Stimulated activated effector memory CD8-positive, alpha-beta T cell treated with anti-CD3 and anti-CD28 coated beads, Interleukin-12 subunit alpha, Interleukin-12 subunit beta, amount 100 ng/mL, for 72 hours (primary cell): ENCODE results near the gene EML5.

Source experiments
- ATAC-seq: fragments of 150-1000 bp; cut with Tn5 transposase; 2 replicates; pipeline ENCODE4 v1.10.0; 2021
- DNase-seq, 2 donors: peaks; one replicate each; pipeline ENCODE4 v3.0.0; 2021 to 2022; ENCODE audit warnings: low spot score in 2 of 2
- H3K27ac Mint-ChIP-seq: one replicate; pipeline ENCODE4 v1.8.0; 2022; ENCODE audit warnings: mild to moderate bottlenecking, mixed read lengths
- H3K36me3 Mint-ChIP-seq: one replicate; pipeline ENCODE4 v1.8.0; 2022; ENCODE audit warnings: mild to moderate bottlenecking, mixed read lengths
- H3K4me1 Mint-ChIP-seq: one replicate; pipeline ENCODE4 v1.8.0; 2022; ENCODE audit warnings: mixed read lengths
- H3K4me3 Mint-ChIP-seq: one replicate; pipeline ENCODE4 v1.8.0; 2022; ENCODE audit warnings: mild to moderate bottlenecking, mixed read lengths
- H3K9me3 Mint-ChIP-seq: one replicate; pipeline ENCODE4 v1.8.0; 2022; ENCODE audit warnings: mixed read lengths

The EML5 gene

GRCh38 chr14:88706425-88706824, 86.3 kb downstream of the EML5 start:
- Mint-ChIP-seq H3K27ac (no peak overlapping the region), H3K4me3 (no peak overlapping the region), H3K9me3 (no peaks in the 10 kb centered on the region), H3K36me3 (peaks cover 16% of the 10 kb centered on the region), H3K4me1 (no peaks in the 10 kb centered on the region)
- DNase-seq (no peak), ATAC-seq (no peak)

GRCh38 chr14:88698651-88699050, 94.1 kb downstream of the EML5 start:
- H3K27ac Mint-ChIP-seq, result no peak overlapping the region
- ATAC-seq, result no peak
- H3K9me3 Mint-ChIP-seq, result no peaks in the 10 kb centered on the region
- no peak overlapping the region for H3K4me3 Mint-ChIP-seq
- no peak for DNase-seq
- no peaks in the 10 kb centered on the region for H3K4me1 Mint-ChIP-seq
- peaks cover 6% of the 10 kb centered on the region for H3K36me3 Mint-ChIP-seq

GRCh38 chr14:88695870-88696269, 96.9 kb downstream of the EML5 start:
- DNase-seq, result no peak
- no peak overlapping the region for H3K27ac Mint-ChIP-seq
- no peaks in the 10 kb centered on the region for H3K4me1 Mint-ChIP-seq
- ATAC-seq, result no peak
- no peaks in the 10 kb centered on the region for H3K9me3 Mint-ChIP-seq
- no peak overlapping the region for H3K4me3 Mint-ChIP-seq
- peaks cover 6% of the 10 kb centered on the region for H3K36me3 Mint-ChIP-seq

DNA sequence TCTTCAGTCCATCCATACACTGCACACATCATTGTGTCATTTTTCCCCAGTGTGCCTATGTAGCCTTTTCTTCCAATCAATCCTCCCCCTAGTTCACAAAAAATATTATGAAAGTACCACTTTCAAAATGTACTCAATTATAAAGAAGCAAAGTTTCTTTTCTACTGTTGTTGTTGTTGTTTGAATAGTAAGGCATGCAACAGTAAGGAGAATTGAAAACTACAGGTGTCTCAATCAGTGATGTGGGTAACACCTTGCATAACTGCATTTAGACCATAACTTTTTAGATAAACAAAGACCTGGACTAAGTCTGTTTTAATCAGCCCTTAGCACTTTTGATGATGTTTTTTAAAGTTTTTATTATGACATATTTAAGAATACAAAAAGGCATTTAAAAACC, 104.4 kb downstream of the EML5 start:
- ATAC-seq (no peak), DNase-seq (no peak)
- Mint-ChIP-seq H3K4me1 (no peaks in the 10 kb centered on the region), H3K9me3 (no peaks in the 10 kb centered on the region), H3K4me3 (no peak overlapping the region), H3K27ac (no peak overlapping the region), H3K36me3 (peaks cover 30% of the 10 kb centered on the region)

GRCh38 chr14:88683119-88683518, 109.6 kb downstream of the EML5 start:
- no peak for ATAC-seq
- no peak overlapping the region for H3K4me3 Mint-ChIP-seq
- DNase-seq, result no peak
- peak overlapping the region; percentile 58 for H3K27ac Mint-ChIP-seq
- H3K36me3 Mint-ChIP-seq, result peaks cover 41% of the 10 kb centered on the region
- H3K4me1 Mint-ChIP-seq, result no peaks in the 10 kb centered on the region
- no peaks in the 10 kb centered on the region for H3K9me3 Mint-ChIP-seq

GRCh38 chr14:88682495-88683114, 110.1 kb downstream of the EML5 start:
- H3K27ac Mint-ChIP-seq, result peak overlapping the region; percentile 58
- H3K36me3 Mint-ChIP-seq, result peaks cover 36% of the 10 kb centered on the region
- H3K9me3 Mint-ChIP-seq, result no peaks in the 10 kb centered on the region
- ATAC-seq (peak; percentile 86), DNase-seq (no peak)
- H3K4me3 Mint-ChIP-seq, result no peak overlapping the region
- H3K4me1 Mint-ChIP-seq, result no peaks in the 10 kb centered on the region

DNA sequence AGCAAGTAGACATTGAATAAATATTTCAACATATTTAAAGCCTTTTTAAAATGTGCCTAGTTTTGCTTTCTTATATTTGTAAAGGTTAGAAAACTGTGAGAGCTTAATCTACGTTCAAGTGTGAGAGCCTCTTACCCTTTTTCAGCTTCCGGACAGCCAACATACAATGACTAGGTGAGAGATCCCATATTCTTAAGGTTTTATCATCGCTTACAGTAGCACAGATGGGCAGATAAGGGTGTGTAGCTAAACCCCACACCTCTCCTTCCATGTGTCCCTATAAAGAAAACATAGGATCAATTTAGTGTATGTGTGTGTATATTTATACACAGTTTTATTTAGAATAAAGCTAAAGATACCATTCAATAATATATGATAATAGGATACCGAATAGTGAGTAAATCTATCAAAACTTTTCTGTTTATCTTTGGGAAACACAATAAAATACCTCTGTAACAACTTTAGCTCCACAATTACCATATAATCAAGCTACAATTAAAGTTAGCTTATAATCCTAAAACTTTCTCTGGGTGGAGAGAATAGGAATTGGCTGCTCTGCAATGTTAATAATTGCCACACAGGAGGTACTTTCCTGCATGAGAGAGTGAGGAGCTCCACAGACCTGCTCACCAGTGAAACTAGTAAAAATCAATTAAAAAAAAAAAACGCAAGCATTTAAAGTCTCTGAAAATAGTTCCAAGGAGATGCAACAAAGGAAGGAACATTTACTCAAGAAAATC, 110.8 kb downstream of the EML5 start:
- peaks cover 34% of the 10 kb centered on the region for H3K36me3 Mint-ChIP-seq
- no peaks in the 10 kb centered on the region for H3K4me1 Mint-ChIP-seq
- no peak overlapping the region for H3K4me3 Mint-ChIP-seq
- peak; percentile 26 for ATAC-seq
- DNase-seq, result no peak
- H3K9me3 Mint-ChIP-seq, result no peaks in the 10 kb centered on the region
- peak overlapping the region; percentile 58 for H3K27ac Mint-ChIP-seq

DNA sequence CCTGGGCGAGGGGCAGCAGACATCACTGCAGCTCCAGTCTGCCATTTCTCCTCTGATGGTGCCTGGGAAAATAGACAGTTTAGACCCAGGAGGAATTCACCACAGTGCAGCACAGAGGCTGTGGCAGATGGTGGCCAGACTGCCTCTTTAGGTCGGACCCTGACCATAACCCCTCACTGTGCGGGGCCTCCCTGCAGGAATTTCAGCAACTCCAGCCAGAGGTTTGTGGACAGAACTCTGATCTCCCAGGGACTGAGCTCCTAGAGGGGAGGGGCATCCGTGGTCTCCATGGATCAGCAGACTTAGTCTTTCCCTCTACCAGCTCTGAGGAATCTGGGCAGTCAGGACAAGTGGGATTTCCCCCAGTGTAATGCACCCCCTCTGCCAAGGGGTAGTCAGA, 123.4 kb downstream of the EML5 start:
- Mint-ChIP-seq H3K36me3 (peaks cover 7% of the 10 kb centered on the region), H3K9me3 (peaks cover 10% of the 10 kb centered on the region), H3K4me3 (no peak overlapping the region), H3K4me1 (peaks cover 12% of the 10 kb centered on the region), H3K27ac (no peak overlapping the region)
- no peak for ATAC-seq
- DNase-seq, result no peak

DNA sequence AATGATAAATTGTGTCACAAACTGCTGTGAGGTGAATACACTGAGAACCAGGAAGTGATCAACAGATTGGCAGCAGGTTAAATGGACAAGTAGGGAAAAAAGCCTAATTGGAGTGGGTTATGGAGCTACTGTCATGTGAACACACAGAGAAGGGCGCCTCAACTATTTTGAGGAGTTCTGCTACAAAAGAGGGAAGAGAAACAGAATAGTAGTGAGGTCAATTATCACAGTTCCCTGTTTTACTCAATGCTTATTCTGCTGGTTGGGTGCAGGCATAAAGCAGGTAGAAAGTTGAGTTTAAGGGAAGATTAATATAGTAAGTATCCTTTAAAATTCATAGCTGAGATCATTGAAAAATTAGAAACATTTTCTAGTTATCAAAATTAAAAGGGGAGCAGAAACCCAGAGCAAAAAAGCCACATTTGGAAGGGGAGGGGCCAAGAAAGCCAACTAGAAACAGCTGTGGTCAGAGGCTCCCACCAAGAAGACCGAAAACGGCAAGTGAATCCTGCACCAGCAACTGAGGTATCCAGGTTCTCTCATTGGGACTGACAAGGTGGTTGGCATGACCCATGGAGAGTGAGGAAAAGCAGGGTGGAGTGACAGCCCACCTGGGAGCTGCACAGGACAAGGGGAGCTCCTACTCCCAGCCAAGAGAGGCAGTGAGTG, 124.2 kb downstream of the EML5 start:
- DNase-seq, result no peak
- H3K4me3 Mint-ChIP-seq, result no peak overlapping the region
- peak overlapping the region; percentile 18 for H3K27ac Mint-ChIP-seq
- peaks cover 12% of the 10 kb centered on the region for H3K36me3 Mint-ChIP-seq
- H3K4me1 Mint-ChIP-seq, result peaks cover 12% of the 10 kb centered on the region
- no peak for ATAC-seq
- H3K9me3 Mint-ChIP-seq, result peaks cover 10% of the 10 kb centered on the region

- H3K9me3 Mint-ChIP-seq, result peaks cover 10% of the 10 kb centered on the region
- DNase-seq, result peak; percentile 32 to 68
- peaks cover 16% of the 10 kb centered on the region for H3K36me3 Mint-ChIP-seq
- ATAC-seq, result peak; percentile 80
- peaks cover 12% of the 10 kb centered on the region for H3K4me1 Mint-ChIP-seq
- H3K27ac Mint-ChIP-seq, result peak overlapping the region; percentile 18
- no peak overlapping the region for H3K4me3 Mint-ChIP-seq
These were observed 125.0 kb downstream of the EML5 start for GRCh38 chr14:88667555-88668273.

DNA sequence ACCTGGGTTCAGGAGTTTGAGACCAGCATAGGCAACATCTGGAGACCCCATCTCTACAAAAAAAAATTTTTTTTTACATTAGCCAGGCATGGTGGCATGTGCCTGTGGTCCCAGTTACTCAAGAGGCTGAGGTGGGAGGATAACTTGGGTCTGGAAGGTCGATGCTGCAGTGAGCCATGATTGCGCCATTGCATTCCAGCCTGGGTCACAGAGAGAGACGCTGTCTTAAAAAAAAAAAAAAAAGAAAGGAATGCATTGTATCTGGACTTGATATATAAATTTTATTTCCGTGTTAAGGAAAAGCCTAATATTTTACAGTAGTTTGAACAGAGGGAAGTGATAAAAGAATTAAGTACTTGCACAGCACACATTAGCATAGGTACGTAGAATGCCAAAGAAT, 132.7 kb downstream of the EML5 start:
- DNase-seq, result no peak
- H3K4me3 Mint-ChIP-seq, result no peak overlapping the region
- H3K4me1 Mint-ChIP-seq, result no peaks in the 10 kb centered on the region
- ATAC-seq, result no peak
- H3K9me3 Mint-ChIP-seq, result no peaks in the 10 kb centered on the region
- H3K27ac Mint-ChIP-seq, result no peak overlapping the region
- peaks cover 63% of the 10 kb centered on the region for H3K36me3 Mint-ChIP-seq

DNA sequence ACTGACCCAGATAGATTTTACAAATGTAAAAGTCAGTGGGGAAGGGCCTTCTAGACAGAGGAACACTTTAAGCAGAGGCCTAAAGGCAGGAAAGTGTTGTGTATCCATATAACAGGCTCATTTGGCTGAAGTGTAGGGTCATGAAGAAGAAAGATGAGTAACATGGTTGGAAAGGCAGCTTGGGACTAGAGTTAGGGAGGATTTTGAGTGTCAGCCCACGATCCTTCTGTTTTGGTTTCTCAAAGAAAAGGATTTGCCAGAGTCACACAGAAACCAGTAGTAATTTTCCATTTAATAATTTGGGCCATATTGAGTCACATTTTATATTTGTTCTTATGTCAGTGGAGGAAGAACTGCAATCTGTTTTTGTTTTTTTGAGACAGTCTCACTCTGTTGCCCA, 153.5 kb downstream of the EML5 start:
- no peak overlapping the region for H3K4me3 Mint-ChIP-seq
- ATAC-seq (no peak), DNase-seq (no peak)
- H3K4me1 Mint-ChIP-seq, result no peaks in the 10 kb centered on the region
- H3K36me3 Mint-ChIP-seq, result peaks cover 12% of the 10 kb centered on the region
- H3K9me3 Mint-ChIP-seq, result peaks cover 10% of the 10 kb centered on the region
- H3K27ac Mint-ChIP-seq, result no peak overlapping the region

GRCh38 chr14:88632512-88632911, 160.2 kb downstream of the EML5 start:
- ATAC-seq (no peak), DNase-seq (no peak)
- peaks cover 7% of the 10 kb centered on the region for H3K36me3 Mint-ChIP-seq
- no peaks in the 10 kb centered on the region for H3K4me1 Mint-ChIP-seq
- no peak overlapping the region for H3K4me3 Mint-ChIP-seq
- no peaks in the 10 kb centered on the region for H3K9me3 Mint-ChIP-seq
- H3K27ac Mint-ChIP-seq, result no peak overlapping the region

GRCh38 chr14:88631091-88631490, 161.7 kb downstream of the EML5 start:
- no peak for DNase-seq
- Mint-ChIP-seq H3K36me3 (peaks cover 6% of the 10 kb centered on the region), H3K9me3 (no peaks in the 10 kb centered on the region), H3K27ac (no peak overlapping the region), H3K4me3 (no peak overlapping the region), H3K4me1 (no peaks in the 10 kb centered on the region)
- ATAC-seq, result no peak

DNA sequence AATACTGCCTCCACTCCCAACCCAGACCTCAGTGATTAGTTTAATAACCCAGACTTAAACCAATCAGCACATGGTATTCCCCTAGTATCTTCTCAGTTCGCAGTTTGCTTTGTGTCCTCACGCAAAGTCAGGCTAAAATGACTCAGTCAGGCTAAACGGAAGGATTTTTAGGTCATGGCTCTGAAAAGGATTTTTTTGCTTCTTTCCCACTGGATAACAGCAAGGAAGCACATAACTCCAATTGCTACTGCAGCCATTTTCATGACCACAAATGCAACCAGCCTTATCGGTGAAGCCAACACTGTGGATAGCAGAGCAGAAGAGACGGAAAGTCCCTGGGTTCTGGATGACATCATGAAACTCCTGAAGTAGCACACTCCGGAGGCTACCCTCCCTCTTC, 162.2 kb downstream of the EML5 start:
- DNase-seq (no peak), ATAC-seq (peak; percentile 42)
- Mint-ChIP-seq H3K27ac (no peak overlapping the region), H3K36me3 (peaks cover 9% of the 10 kb centered on the region), H3K9me3 (no peaks in the 10 kb centered on the region), H3K4me3 (no peak overlapping the region), H3K4me1 (no peaks in the 10 kb centered on the region)
